ENCODE measurements around the gene UBE2G1. TPM values are rescaled to one million over a fixed set of nuclear protein-coding genes. Genes with fewer than 3 reads are reported as not detected.
"Not testable (repeated sequence)": the region's sequence is repeated elsewhere in the genome, so short reads cannot be mapped to it uniquely, and the experiment has no call there.

UBE2G1 gene
- polyA plus RNA-seq, 1 experiment: 51.5 TPM

GRCh38 chr17:4387137-4387536 is 20.7 kb upstream of the UBE2G1 start:
- Histone ChIP-seq H3K27ac (ENCODE audit: low read depth, low read length) (no peak overlapping the region), H3K27me3 (ENCODE audit: control insufficient read depth, insufficient read depth, low read length) (no peaks in the 10 kb centered on the region), H3K4me3 (ENCODE audit: low read depth, low read length) (no peak overlapping the region), H3K9me3 (ENCODE audit: control insufficient read depth, insufficient read depth, low read length) (no peaks in the 10 kb centered on the region)
- CTCF ChIA-PET: interaction anchor here (0.7 kb wide), 2 partner anchors 42 to 135 kb away, joined by 3 read pairs; no protein-coding TSS in a partner anchor
- no peak for DNase-seq (ENCODE audit: low read depth, low spot score)
- POLR2A ChIA-PET: interaction anchor here (0.8 kb wide), 1 partner anchor 57 kb away, joined by 4 read pairs; no protein-coding TSS in a partner anchor
- TF ChIP-seq CTCF (IDR thresholded peaks at IDR 0.05; ENCODE audit: low read depth, low read length): no peak

- ChIA-PET CTCF (interaction anchor here (0.7 kb wide), 2 partner anchors 41 to 134 kb away, joined by 3 read pairs; no protein-coding TSS in a partner anchor), POLR2A (interaction anchor here (0.8 kb wide), 1 partner anchor 56 kb away, joined by 4 read pairs; no protein-coding TSS in a partner anchor)
- no peak for TF ChIP-seq CTCF (IDR thresholded peaks at IDR 0.05; ENCODE audit: low read depth, low read length)
- Histone ChIP-seq H3K27me3 (ENCODE audit: control insufficient read depth, insufficient read depth, low read length) (no peaks in the 10 kb centered on the region), H3K27ac (ENCODE audit: low read depth, low read length) (no peak overlapping the region), H3K4me3 (ENCODE audit: low read depth, low read length) (no peak overlapping the region), H3K9me3 (ENCODE audit: control insufficient read depth, insufficient read depth, low read length) (no peaks in the 10 kb centered on the region)
- no peak for DNase-seq (ENCODE audit: low read depth, low spot score)
Observed at GRCh38 chr17:4386406-4386805, 19.9 kb upstream of the UBE2G1 start.

DNA sequence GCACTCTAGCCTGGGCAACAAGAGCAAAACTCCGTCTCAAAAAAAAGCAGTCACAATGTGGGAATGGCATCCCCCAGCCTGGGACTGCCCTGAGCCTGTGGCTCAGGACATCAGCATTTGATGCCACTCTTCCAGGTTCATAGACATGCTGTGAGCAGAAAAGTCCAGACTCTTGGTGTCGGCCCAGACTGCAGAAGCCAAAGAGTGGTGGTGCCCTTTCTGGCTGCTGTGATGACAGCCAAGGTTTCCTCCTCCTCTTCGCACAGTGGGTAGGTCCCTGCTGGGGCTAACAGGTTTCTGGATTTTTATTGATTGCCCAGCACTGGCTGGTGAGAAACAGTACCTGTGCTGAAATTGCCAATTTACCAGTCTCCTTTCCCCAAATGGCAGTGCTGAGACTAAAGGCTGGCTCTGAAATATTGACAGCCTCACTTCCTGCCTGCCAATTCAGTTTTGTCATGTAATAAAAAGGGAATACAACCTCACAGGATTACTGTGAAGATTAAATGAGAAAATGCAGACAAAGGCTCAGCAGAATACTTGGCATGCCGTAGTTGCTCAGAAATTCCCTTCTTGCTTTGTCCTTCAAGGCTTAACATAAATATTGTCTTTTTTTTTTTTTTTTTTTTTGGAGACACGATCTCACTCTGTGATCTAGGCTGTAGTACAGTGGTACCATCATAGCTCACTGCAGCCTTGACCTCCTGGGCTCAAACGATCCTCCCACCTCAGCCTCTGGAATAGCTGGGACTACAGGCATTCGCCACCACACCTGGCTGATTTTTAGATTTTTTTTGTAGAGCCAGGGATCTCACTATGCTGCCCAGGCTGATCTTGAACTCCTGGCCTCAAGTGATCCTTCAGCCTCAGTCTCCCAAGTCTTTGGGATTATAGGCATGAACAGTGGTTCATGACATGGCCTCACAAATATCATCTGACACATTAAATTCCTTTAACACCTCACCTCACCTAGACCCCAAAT is 15.5 kb upstream of the UBE2G1 start:
- no peak for TF ChIP-seq CTCF (IDR thresholded peaks at IDR 0.05; ENCODE audit: low read depth, low read length)
- Histone ChIP-seq H3K27me3 (ENCODE audit: control insufficient read depth, insufficient read depth, low read length) (no peaks in the 10 kb centered on the region), H3K9me3 (ENCODE audit: control insufficient read depth, insufficient read depth, low read length) (no peaks in the 10 kb centered on the region), H3K27ac (ENCODE audit: low read depth, low read length) (no peak overlapping the region), H3K4me3 (ENCODE audit: low read depth, low read length) (no peak overlapping the region)
- no peak for DNase-seq (ENCODE audit: low read depth, low spot score)
- ChIA-PET CTCF (no interaction called here), POLR2A (no interaction called here)

DNA sequence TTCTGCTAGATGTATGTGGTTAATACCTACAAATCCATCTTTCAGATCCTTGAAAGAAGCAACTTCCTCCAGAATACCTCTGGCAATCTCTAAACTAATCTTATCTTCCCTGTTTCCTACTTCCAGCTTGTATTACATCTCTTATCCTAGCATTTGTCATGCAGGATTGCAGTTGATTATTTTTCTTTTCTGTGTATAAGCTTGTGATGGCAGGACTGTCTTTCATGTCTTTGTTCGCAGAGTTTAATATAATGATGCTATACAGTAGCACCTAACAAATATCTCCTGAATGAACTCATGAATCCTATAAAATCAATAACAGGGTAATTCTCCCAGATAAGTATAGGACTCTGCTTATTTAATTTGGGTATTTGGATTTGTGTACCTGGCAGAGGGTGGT is 12.2 kb upstream of the UBE2G1 start:
- no peak overlapping the region for H3K27ac ChIP-seq (ENCODE audit: low read depth, low read length)
- H3K4me3 ChIP-seq (ENCODE audit: low read depth, low read length): no peak overlapping the region
- TF ChIP-seq CTCF (IDR thresholded peaks at IDR 0.05; ENCODE audit: low read depth, low read length): no peak
- no peaks in the 10 kb centered on the region for H3K9me3 ChIP-seq (ENCODE audit: control insufficient read depth, insufficient read depth, low read length)
- POLR2A ChIA-PET: no interaction called here
- DNase-seq (ENCODE audit: low read depth, low spot score): no peak
- CTCF ChIA-PET: interaction anchor here (1.2 kb wide), 1 partner anchor 163 kb away, joined by 3 read pairs; no protein-coding TSS in a partner anchor
- peaks cover 3% of the 10 kb centered on the region for H3K27me3 ChIP-seq (ENCODE audit: control insufficient read depth, insufficient read depth, low read length)

GRCh38 chr17:4377247-4377646 is 10.8 kb upstream of the UBE2G1 start:
- H3K27me3 ChIP-seq (ENCODE audit: control insufficient read depth, insufficient read depth, low read length); H3K27ac ChIP-seq (ENCODE audit: low read depth, low read length); H3K9me3 ChIP-seq (ENCODE audit: control insufficient read depth, insufficient read depth, low read length); H3K4me3 ChIP-seq (ENCODE audit: low read depth, low read length); CTCF ChIA-PET; DNase-seq (ENCODE audit: low read depth, low spot score); POLR2A ChIA-PET: not testable (repeated sequence)

- H3K9me3 ChIP-seq (ENCODE audit: control insufficient read depth, insufficient read depth, low read length); H3K4me3 ChIP-seq (ENCODE audit: low read depth, low read length); POLR2A ChIA-PET; DNase-seq (ENCODE audit: low read depth, low spot score); H3K27ac ChIP-seq (ENCODE audit: low read depth, low read length); CTCF ChIA-PET; H3K27me3 ChIP-seq (ENCODE audit: control insufficient read depth, insufficient read depth, low read length): not testable (repeated sequence)
Observed at GRCh38 chr17:4375796-4376440, 9.4 kb upstream of the UBE2G1 start.

Data from AG04450 (cell line).